ENCODE data around the gene ANKRD29.

- TF ChIP-seq MAX (IDR thresholded peaks at IDR 0.05) = no peak
- no peak for TF ChIP-seq RAD21 (IDR thresholded peaks at IDR 0.05; ENCODE audit: low read depth)
- TF ChIP-seq EGR1 (IDR thresholded peaks at IDR 0.05) = no peak
- no peak for TF ChIP-seq EP300 (IDR thresholded peaks at IDR 0.05; ENCODE audit: borderline replicate concordance)
These were observed 71.7 kb downstream of the ANKRD29 start for GRCh38 chr18:23591011-23591410.
